Transverse colon (tissue), 4 donors: ENCODE data around the gene SPAG6. TPM values are rescaled to one million over a fixed set of nuclear protein-coding genes. Genes with fewer than 3 reads are reported as not detected.

Experiments
- DNase-seq: peaks from one replicate; pipeline ENCODE4 v3.0.0-alpha.2; 2019
- H3K27ac ChIP-seq, 4 donors: fragments of 200-600 bp; sonication (generic); 2 replicates each; pipeline ENCODE4 v1.5.1; 2016 to 2018; ENCODE audit warnings: inconsistent platforms in 4 of 4
- H3K27me3 ChIP-seq: fragments of 200-600 bp; sonication (generic); 2 replicates; pipeline ENCODE4 v1.5.1; 2017; ENCODE audit warnings: inconsistent platforms
- H3K36me3 ChIP-seq, 4 donors: fragments of 200-600 bp; sonication (generic); 2 replicates each; pipeline ENCODE4 v1.5.1; 2017 to 2019; ENCODE audit warnings: inconsistent platforms in 4 of 4
- H3K4me1 ChIP-seq, 4 donors: fragments of 200-600 bp; sonication (generic); 2 replicates each; pipeline ENCODE4 v1.5.1; 2017 to 2020; ENCODE audit warnings: inconsistent platforms in 4 of 4
- H3K4me3 ChIP-seq, 4 donors: fragments of 200-600 bp; sonication (generic); 1 replicate in 1 of 4; 2 replicates in 3 of 4; pipeline versions ENCODE4 v1.5.1 to v1.6.1; 2017 to 2019; ENCODE audit warnings: inconsistent platforms in 4 of 4
- H3K9me3 ChIP-seq, 2 donors: fragments of 200-600 bp; sonication (generic); 2 replicates each; pipeline ENCODE4 v1.5.1; 2017 to 2019; ENCODE audit warnings: inconsistent platforms in 2 of 2
- CTCF ChIP-seq, 5 experiments: fragments of 200-600 bp in 3 of 5; fragments of 450-650 bp in 2 of 5; sonication (generic) in 3 of 5; IDR thresholded peaks; 1 replicate in 2 of 5; 2 replicates in 3 of 5; pipeline ENCODE4 v1.5.1; 2016 to 2017; ENCODE audit warnings: antibody characterized with exemption in 5 of 5, inconsistent platforms in 3 of 5, mild to moderate bottlenecking in 2 of 5, moderate library complexity in 1 of 5
- EP300 ChIP-seq: sonication (generic); formaldehyde crosslinking; IDR thresholded peaks from one replicate; pipeline ENCODE4 v1.6.1; 2017; ENCODE audit warnings: antibody characterized with exemption, low read depth
- POLR2A ChIP-seq: fragments of 450-650 bp; IDR thresholded peaks from one replicate; pipeline ENCODE4 v1.6.1; 2016; ENCODE audit warnings: antibody characterized with exemption, mild to moderate bottlenecking, moderate library complexity
- POLR2AphosphoS5 ChIP-seq, 3 donors: sonication (generic); formaldehyde crosslinking; IDR thresholded peaks; one replicate each; pipeline ENCODE4 v1.6.1; 2016; ENCODE audit warnings: antibody characterized with exemption in 3 of 3
- WGBS, 2 donors: methylation state at CpG; one replicate each; pipeline ENCODE4 v1.1.5; 2018; ENCODE audit warnings: low coverage in 1 of 2; 5-methylcytosine and 5-hydroxymethylcytosine counted together
- in situ Hi-C, 4 donors: fragments of 200-750 bp; cut with MboI; loops; one replicate each; pipeline versions ENCODE4 v1.15.0 to v1.15.1; 2017; ENCODE audit warnings: low sequenced_read_pairs in 3 of 4, low pct_ligation_motif_present in 1 of 4, low pct_unique_long_range_greater_than_20kb in 1 of 4
- intact Hi-C: fragments of 100-400 bp; cut with DNase I; formaldehyde crosslinking; loops from one replicate; pipeline ENCODE4 v1.15.1; 2023; ENCODE audit warnings: low total_unique reads
- total RNA-seq, 4 donors: library from RNA; depleted of rRNA; stranded (reverse); fragments of >200 nt; gene quantifications; one replicate each; pipeline ENCODE4 v1.1.0, GENCODE V29; 2016

The SPAG6 gene
- total RNA-seq, 4 donors from 2014 or later: not detected

- no peak for DNase-seq
- Histone ChIP-seq H3K36me3 (no peaks in the 10 kb centered on the region), H3K27me3 (peaks cover 2% of the 10 kb centered on the region), H3K4me1 (peaks cover 4 to 9% (median 5%) of the 10 kb centered on the region in 4 donors), H3K4me3 (no peak overlapping the region), H3K27ac (no peak overlapping the region), H3K9me3 (no peaks in the 10 kb centered on the region)
- intact Hi-C loops: no loop called here
- TF ChIP-seq EP300 (no peak), CTCF (IDR thresholded peaks at IDR 0.05) (no peak), POLR2A (no peak), POLR2AphosphoS5 (IDR thresholded peaks at IDR 0.05) (no peak)
- 69 to 73% methylated on average over 6 of the region's 6 CpGs for WGBS, 2 donors
- in situ Hi-C loops: loop anchor here in 3 of 4 donors (25.0 kb wide), 2 partner anchors 431 to 456 kb away; partner anchors contain the start of gene DNAJC1 (in 2 of the 3)
Measured at GRCh38 chr10:22443175-22443901, 98.0 kb downstream of the SPAG6 start.

DNA sequence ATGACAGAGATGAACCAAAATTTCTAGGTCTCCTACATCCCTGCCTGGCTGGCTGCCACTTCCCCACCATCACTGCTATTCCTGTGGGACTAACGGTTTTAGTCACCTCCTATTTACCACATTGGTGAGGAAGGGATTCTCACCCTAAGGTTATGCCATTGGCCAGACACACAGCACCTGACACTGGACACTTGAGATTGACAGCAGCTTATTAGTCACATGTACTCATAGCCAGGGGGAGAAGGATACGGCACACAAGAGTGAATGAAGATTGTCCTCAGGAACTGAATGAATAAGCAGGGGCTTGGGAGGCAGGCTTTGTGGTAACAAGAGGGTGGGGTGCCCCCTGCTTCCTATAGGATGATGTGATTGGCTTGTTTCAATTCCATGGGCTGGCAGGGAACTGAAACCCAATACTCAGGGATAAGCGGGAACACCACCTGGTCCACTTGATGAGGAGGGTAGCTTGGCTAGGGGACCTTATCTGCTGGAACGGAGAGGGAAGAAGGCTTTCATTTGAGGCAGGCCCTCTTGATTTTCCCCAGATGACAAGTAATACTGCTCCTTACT lies 99.0 kb downstream of the SPAG6 start:
- Histone ChIP-seq H3K27ac (no peak overlapping the region), H3K27me3 (peaks cover 2% of the 10 kb centered on the region), H3K4me1 (no peaks in the 10 kb centered on the region), H3K36me3 (no peaks in the 10 kb centered on the region), H3K4me3 (no peak overlapping the region), H3K9me3 (no peaks in the 10 kb centered on the region)
- DNase-seq: no peak
- WGBS, 2 donors: 80 to 84% methylated on average over 1 to 4 of the region's 4 CpGs
- intact Hi-C loops: no loop called here
- in situ Hi-C loops: loop anchor here in 3 of 4 donors (25.0 kb wide), 2 partner anchors 432 to 457 kb away; partner anchors contain the start of gene DNAJC1 (in 2 of the 3)
- no peak for TF ChIP-seq POLR2A
- TF ChIP-seq POLR2AphosphoS5 (IDR thresholded peaks at IDR 0.05): no peak
- TF ChIP-seq CTCF (IDR thresholded peaks at IDR 0.05): no peak
- TF ChIP-seq EP300: no peak

- in situ Hi-C loops (loop anchor here in 3 of 4 donors (25.0 kb wide), 2 partner anchors 433 to 458 kb away; partner anchors contain the start of gene DNAJC1 (in 2 of the 3)), intact Hi-C loops (no loop called here)
- Histone ChIP-seq H3K27ac (no peak overlapping the region), H3K9me3 (no peaks in the 10 kb centered on the region), H3K4me3 (no peak overlapping the region), H3K36me3 (no peaks in the 10 kb centered on the region), H3K4me1 (no peaks in the 10 kb centered on the region), H3K27me3 (peaks cover 2% of the 10 kb centered on the region)
- TF ChIP-seq POLR2AphosphoS5 (IDR thresholded peaks at IDR 0.05) (no peak), CTCF (IDR thresholded peaks at IDR 0.05) (no peak), POLR2A (no peak), EP300 (no peak)
- DNase-seq: no peak
- 29 to 71% methylated on average over 1 to 3 of the region's 3 CpGs for WGBS, 2 donors
Measured at GRCh38 chr10:22445495-22445894, 100.2 kb downstream of the SPAG6 start.

DNA sequence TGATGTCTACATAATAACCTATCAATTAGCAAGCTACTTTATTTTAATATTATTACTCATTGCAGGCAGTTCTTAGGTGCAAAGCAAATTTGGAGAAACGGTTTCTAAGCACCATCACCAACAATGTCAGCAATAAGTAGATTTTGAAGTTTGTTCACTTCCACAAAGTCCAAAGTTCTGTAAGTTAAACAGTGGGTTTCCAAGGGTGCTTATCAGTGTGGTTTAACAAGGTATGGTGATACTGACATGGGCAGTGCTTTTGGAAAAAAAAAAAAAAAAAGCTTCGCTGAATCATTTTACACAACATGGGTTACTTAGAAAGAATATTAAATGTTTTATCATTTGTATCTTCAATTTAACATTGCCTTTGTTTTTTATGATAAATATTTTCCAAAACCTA lies 101.8 kb downstream of the SPAG6 start:
- in situ Hi-C loops: loop anchor here in 3 of 4 donors (25.0 kb wide), 2 partner anchors 435 to 460 kb away; partner anchors contain the start of gene DNAJC1 (in 2 of the 3)
- no peak for DNase-seq

More for the DNA sequence above, 101.8 kb downstream of the SPAG6 start:
- Histone ChIP-seq H3K4me1 (no peaks in the 10 kb centered on the region), H3K27me3 (peaks cover 2% of the 10 kb centered on the region), H3K27ac (no peak overlapping the region), H3K4me3 (no peak overlapping the region), H3K36me3 (no peaks in the 10 kb centered on the region), H3K9me3 (no peaks in the 10 kb centered on the region)
- WGBS, 2 donors: 53 to 57% methylated on average over 2 of the region's 2 CpGs
- no peak for TF ChIP-seq POLR2A
- intact Hi-C loops: no loop called here
